DMS79 (cell line): ENCODE results near the gene CDK14.

Experiments used
- DNase-seq: peaks from one replicate; lab custom pipeline; 2025; lab: John Stamatoyannopoulos, UW

CDK14 gene

DNA sequence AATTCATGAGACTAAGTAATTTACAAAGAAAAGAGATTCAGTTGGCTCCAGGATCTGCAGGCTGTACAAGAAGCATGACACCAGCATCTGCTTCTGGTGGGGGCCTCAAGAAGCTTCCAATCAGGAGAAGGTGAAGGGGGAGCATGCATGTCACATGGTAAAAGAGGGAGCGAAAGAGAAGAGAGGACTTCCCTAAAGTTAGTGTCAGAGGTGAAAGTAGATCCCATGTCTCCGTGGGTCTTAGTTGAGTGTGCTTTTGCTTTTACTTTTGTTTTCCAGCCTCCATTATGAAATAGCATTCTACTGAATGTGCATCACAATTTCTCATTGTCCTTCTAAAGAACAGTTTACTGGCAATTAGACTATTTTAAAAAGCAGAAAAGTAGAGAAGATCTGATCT, 454.6 kb downstream of the CDK14 start:
- no peak for DNase-seq

DNA sequence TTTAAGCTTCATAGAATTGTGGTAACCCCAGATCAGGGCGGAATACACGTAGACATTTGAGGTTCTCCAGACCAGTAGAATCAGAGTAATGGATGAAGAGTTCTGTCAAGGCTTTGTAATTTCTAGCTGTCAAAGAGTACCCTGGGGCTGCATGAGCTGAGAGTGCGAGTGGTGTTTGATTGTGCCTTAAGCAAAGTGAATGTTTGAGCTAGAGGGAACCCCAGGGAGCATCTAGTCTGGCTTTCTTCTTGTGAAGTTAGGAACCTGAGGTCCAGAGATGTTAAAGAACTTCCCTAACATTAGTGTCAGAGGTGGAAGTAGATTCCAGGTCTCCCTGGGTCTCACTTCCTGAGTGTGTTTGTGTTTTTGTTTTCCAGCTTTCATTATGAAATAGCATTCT, 455.8 kb downstream of the CDK14 start:
- no peak for DNase-seq

DNA sequence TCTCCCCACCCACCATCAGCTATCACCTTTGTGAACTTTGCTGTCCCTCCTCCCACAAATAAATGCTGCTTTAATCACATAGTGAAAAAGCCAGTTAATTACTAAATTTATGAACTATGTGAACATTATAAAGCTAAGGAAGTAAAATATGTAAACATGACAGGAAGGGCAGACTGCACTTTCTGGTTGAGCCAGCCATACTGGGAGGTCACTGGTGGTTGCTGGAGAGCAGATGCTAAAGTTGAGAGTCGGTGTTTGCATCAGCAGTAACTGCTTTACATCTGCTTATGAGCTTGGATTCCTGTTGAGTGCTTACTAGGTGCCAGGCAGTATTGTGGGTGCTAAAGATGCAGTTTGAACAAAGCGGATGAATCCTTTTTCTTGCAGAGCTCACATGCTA, 458.3 kb downstream of the CDK14 start:
- no peak for DNase-seq

DNA sequence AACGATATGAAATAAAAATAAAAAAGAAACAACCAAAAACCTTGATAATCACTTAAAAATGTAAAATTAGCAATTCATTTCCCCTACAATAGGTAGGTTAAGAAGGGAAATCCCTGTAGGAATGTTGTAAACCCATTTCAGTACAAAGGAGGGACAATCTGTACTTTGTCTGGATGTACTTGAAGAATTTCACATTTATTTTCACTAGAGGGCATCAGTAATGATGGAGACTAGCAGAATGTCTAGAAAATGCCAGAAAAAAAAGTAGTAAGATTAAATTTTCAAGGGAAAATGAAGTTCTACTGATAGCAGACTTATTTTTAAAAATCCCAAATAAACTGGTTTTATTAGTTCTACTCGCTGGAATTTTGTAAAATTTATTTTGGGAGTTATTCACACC, 459.1 kb downstream of the CDK14 start:
- no peak for DNase-seq

DNA sequence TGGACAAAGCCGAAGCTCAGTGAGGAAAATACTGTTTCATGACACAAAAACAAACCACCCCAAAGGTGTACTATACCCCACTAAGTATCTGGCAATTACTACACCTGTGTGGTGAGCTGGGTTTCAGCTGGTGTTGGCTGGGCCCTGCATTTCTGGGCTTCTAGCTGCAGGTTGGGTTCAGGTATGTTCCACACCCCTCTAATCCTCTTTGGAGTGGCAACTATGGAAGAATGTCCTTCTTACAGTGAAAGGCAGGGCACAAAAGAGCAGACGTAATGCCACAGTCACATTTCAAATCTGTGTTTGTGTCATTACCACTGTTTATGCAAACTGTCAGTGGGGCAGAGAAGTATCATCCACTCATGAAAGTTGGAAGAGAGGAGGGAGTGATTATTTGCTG, 466.6 kb downstream of the CDK14 start:
- DNase-seq = no peak

DNA sequence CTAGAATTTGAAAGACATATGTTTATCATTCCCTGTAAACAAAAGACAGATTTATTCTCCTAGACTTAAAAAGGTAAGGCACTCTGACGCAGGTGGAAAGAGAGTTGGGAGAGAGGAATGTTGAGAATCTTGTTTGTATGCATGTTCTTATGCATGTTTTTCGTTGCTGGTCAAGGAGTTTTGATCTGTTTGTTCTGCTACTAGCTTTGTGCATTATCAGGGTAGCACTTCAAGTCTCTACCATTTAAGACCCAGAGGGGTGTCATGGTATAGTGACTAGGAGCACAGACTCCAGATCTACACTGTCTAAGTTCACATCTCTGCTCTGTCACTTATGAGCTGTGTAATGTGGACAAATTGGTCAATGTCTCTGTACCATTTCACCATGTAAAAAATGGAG, 467.9 kb downstream of the CDK14 start:
- DNase-seq = no peak

DNA sequence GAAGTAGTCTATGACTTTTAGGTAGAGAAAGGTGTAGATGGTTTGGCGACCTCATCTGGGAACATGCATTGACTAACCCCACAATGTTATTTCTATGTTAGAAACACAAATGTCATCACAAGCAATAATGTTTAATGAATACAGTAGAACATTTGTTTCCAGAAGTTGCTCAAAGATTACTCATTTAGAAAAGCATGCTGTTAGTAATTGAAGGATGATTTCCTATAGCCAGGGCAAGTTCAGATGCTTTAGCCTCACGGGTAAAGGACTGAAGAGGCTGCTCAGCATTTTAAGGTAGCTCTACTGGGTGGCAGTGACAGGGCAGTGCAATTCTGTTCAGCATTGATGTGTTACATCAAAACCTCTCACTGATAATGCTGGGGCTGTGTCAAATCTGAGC, 468.8 kb downstream of the CDK14 start:
- DNase-seq = no peak

DNA sequence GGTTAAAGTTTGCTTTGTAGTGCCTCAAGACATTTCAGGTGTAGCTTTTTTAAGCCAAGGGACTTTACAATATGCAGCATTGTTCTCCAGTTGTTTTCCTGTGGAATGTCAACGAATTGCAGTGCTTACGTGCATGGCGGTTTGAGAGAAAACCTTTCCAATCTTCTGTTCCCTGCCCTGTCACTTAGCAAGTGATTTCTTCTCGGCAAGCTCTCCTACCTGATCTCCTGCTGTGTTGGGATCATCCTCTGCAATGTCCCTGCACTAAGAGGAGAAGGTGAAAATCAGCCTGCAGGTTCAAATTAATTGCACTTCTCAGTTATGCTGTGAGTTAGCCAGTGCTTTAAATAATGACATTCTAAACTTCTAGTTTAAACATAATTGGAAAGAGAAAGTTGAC, 470.5 kb downstream of the CDK14 start:
- DNase-seq = no peak

DNA sequence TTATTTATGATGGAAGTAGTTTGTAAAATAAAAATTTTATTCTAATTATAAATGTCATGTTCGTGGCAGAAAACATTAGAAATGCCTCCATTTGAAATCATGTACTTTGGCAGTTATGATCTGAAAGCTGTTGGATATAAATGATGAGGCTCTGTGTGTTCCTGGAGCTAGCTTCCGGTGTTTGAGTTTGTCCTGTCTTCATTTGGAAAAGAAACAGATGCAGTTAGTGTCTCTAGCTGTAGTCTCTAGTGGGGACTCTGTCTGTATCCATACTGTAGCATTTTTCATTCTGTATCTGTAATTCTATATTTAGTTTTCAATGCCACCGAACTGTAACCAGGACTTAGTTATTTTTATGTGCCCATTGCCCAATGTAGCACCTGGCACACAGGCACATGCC, 471.1 kb downstream of the CDK14 start:
- DNase-seq = no peak

DNA sequence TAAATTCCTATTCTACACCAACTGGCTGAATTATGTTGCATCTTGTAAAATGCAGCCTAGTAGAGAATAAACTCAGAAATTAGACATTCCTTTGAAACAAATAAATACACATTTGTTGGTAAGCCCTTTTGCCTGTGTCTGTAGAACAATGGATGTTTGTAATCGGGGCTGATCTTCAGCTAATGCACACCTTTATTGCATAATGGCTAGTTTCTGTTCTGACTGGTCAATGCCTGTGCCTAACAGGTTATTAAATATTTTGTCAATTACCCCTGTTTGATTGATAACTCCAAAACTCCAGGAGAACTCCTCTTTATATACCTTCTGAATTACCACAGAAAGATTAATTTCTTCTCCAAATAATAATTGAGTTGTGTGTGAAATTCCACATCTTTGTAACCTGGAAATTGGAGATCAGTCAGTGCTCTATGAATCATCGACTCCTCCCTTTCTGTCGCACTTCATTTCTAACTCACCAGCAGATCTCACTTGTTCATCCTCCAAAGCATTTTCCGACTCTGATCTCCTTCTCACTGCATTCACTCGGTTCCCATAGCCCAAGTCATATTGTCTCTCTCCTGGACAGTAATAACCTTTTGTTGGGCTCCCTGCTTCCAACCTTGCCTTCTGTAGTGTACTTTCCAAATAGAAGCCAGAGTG, 472.1 kb downstream of the CDK14 start:
- DNase-seq = no peak

DNA sequence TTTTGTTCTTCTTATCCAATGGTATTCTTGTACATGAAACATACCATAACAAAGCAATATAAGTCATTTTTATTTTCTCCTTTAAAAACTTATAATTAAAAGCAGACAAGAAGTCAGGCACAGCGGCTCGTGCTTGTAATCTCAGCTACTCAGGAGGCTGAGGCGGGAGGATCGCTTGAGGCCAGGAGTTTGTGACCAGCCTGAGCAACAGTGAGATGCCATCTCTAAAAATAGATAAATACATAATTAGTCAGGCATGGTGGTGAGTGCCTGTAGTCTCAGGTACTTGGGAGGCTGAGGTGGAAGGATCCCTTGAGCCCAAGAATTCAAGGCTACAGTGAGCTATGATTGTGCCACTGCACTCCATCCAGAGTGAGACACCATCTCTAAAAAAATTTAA, 473.0 kb downstream of the CDK14 start:
- DNase-seq = no peak

DNA sequence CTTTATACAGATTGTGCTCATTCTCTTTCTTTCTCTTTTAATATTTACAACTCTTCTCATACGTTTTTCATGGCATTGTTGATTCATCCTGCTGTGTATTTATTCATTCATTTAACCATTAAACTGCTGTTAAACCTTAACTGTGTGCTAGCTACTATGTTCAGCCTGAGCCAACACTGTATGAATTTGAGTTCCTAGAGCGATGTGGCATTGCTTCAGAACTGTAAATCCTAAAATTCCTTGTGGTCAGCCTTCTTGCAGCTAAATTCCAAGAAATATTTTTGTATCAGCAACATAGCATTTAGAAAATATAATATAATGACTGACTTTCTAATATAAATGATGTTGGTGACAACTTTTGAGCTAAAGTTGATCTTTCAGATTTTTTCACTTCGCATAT, 483.4 kb downstream of the CDK14 start:
- no peak for DNase-seq

DNA sequence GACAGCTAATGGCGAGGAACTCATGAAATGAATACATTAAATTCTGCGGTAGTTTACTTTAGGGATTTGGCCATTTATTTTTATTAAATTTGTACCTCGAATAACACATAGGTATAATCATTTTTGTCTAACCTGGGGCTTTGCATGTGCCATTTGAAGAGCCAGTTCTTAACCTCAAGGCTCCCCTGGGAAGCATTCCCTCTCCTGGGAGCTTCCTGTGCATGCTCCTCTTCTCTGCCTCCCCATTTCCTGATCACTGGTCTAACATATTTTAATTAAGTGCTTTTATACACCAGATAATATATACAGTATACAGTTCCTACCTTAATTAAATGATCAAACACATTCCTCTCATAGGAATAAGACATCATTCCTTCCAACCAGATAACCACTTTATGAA, 484.2 kb downstream of the CDK14 start:
- DNase-seq = no peak

DNA sequence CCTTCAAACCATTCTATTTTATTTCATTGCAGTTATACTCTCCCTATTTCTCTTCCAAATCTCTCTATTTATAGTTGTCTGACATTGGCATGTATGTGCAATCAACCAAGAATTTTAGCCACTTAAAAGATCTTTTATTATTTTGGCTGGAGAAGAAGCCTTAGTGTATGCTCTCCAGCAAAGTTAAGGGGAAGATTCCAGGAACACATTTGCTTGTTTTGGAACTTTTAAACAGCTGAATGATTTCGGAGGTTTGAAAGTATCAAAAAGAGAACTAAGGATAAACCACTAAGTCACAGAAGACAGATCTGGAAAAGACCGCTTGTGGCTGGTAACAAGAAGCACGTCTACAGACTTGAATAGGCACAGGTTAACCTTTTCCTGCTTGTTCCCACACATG, 485.9 kb downstream of the CDK14 start:
- no peak for DNase-seq

DNA sequence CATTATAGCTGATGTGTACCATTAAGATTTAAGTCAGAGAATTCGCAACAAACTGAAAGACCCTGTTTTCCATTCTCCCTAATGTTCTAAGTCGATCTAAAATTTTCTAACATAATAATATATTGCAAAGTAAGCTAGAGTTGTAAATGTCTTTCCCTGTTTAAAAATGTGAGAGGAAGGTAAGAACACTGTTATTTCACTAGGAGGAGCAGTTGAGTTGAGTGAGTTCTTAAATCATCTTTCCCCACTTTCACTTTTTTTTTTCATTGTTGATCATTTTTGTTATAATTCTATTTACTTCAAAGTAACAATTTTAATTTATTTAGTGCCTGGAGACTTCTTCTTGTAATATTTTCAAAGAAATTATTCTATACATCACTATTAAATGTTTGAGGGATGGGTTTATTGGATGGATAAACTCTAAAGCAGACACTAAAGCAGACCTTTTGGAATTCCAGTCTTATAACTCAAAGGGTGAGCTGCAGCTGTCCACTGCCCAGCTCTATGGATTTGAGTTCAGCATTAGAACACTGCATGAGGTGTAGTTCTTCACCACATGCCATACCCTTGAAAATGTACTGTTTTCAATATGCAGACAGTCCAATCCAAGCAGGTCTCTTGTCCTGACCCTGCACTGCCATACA, 486.9 kb downstream of the CDK14 start:
- no peak for DNase-seq

DNA sequence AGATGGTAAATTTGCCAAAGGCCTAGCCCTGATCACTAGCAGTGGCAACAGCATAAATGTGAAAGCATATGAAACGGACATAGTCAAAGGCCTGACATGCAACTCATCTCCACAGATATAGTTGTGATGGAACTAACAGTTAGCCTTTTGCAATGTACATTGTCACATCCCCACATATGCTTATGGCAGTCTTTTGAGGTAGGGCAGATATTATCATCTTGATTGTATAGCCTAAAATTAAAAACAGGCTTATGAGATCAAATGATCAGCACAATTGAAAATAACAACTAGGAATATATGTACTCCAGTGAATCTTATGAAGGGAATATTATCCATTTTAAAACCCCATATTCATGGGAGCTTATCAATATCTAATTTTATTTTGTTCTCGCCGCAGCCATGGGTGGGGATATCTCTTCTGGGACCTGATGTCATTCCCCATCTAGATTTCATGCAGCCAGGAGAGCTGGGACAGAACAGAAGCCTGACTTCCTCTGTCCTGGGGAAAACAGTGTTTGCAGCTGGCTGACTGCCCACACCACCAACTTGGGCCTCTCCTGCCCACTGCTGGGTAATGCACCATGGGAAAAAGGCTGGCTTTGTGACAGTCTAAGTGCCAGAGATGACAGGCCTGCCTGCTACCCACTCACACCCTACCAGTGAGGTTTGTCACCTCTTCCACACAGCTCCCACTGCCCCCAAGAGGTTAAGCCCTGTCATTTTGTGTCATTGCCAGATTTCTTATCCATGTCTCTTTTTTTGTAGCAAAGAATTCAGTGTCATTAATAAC, 487.9 kb downstream of the CDK14 start:
- DNase-seq = no peak

DNA sequence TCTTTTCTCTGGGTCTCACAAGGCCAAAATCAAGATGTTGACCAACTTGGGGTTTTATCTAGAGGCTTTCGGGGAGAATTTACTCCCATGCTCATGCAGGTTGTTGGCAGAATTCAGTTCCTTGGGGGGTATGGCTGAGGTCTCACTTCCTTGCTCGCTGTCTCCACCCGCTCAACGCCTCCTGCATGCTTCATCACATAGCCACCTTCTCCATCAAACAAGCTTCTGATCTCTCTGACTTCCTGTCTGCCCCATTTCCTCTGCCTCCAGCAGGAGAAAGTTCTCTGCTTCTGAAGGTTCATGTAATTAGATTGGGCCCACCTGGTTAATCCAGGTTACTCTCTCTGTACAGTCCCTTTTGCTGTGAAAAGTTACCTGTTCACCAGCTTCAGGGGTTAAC, 489.1 kb downstream of the CDK14 start:
- no peak for DNase-seq

DNA sequence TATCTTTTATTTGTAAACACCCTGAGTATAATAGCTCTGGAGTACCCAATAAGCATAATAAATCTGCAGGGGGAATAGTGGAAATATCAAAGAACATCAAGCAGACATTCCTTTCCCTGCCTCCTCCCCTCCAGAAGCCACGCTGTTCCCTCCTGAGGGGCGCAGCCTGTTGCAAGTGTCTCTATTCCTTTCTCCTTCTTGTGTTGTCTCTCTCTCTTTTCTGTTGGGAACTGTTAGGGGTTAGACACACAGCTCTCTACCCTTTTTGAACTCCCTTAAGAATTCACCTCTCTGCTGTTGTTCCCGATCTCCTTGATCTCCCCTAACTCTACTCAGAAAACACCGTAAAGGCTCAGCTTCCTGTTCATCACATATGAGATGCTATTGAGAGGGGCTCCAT, 490.1 kb downstream of the CDK14 start:
- no peak for DNase-seq

DNA sequence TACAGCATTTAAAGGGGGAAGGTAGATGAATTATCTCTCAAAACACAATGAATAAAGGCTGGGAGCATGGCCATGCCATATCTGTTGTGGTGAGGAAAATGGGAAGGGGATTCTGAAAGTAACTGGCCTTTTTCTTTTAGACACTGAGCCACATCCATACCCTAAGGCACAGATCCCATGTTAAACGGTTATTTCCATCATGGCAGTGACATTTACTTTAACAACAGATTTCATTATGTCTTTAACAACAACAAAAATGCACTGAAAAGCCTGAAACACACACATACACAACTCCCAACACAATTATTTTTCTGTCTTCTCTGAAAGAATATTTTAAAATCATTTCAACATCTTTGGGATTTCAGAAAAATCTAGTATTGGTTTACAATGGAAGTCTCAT, 492.0 kb downstream of the CDK14 start:
- no peak for DNase-seq

DNA sequence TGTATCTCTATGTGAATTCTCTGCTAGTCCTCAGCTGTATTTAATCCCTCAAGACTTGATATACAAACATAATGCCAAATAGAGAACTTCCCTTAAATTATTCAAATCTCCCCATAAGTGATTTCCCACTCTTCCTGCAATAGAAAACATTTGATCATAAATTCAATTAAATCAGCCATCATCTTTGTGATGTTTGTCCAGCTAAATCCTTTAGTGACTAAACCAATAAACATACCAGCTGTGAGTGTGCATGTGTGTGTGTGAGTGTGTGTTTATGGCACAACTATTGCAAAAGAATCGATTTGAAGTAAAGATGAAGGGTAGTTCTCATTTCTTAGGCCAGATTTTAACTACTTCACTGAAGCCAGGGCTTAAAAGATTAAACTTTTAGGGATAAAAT, 492.6 kb downstream of the CDK14 start:
- no peak for DNase-seq

DNA sequence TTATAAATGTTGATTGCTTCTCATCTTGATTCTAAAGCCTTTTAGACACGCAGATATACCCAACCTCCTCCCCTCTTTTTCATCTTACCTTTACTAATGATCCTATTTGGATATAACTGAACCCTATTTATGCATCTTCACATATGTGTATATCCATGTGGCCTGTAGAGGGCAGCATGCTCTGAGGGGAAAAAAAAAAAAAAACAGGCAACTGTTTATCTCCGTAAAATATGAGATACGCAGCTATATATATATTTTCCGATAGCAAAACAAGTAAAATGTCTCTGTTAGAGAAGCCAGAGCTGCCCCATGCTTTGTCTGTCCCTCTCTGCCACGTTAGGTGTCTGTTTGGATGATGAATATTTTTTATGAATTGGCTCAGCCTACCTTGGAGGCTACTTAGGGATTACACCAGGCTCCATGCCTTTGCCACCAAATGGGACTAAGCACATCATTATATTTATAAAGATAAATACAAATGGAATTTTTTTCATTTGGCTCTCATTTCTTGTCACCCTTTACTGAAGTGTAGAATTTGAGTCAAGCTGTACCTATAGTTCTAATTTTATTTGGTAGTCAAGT, 493.4 kb downstream of the CDK14 start:
- peak; percentile 6 for DNase-seq

DNA sequence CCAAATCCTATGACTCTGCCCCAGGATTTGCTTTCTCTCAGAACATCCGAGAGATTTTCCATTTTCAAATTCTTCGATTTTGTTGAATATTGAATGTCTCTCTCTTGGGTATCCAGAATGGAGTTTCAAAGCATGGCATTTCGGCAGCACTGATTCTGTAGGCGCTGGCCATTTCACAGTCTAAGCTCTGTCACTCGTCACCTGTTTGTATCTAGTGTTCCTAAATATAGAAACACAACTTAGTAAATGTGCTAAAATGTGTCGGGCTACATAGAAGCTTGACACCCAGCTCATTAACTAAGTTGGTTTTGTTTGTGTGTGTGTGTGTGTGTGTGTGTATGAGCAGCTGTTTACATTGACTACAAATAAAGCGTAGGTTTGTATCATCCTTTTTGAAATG, 494.6 kb downstream of the CDK14 start:
- no peak for DNase-seq

DNA sequence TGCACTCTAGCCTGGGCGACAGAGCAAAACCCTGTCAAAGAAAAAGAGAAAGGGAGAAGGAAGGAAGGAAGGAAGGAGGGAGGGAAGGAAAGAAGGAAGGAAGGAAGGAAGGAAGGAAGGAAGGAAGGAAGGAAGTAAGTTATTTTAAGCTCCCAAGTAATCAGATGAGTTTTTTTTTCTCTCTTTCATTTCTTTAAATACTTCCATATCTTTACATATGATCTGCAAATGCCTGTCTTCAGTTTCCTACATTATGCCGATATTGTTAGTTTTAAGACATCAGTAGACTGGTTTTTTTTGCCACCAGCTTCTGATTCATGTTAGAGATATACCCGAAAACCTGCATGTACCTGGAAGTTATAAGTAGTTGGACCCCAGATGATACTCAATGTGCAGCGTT, 495.5 kb downstream of the CDK14 start:
- no peak for DNase-seq
